Mucosa of descending colon (tissue), 3 donors: ENCODE measurements around the gene CAMK4. TPM values are rescaled to one million over a fixed set of nuclear protein-coding genes. Genes with fewer than 3 reads are reported as not detected.

Experiments
- ATAC-seq: fragments of 200-7000 bp; cut with Tn5 transposase; one replicate; pipeline ENCODE4 v1.9.1; 2020; ENCODE audit warnings: mild to moderate bottlenecking, moderate library complexity
- DNase-seq, 3 donors: peaks; one replicate each; pipeline ENCODE4 v3.0.0-alpha.2; 2020
- H3K36me3 ChIP-seq: fragments of 200-600 bp; one replicate; pipeline ENCODE4 v1.8.0; 2021; ENCODE audit warnings: low read depth, mild to moderate bottlenecking
- H3K4me1 ChIP-seq: fragments of 200-600 bp; one replicate; pipeline ENCODE4 v1.8.0; 2021; ENCODE audit warnings: low read depth, mild to moderate bottlenecking
- H3K4me3 ChIP-seq: fragments of 200-600 bp; one replicate; pipeline ENCODE4 v1.8.0; 2021; ENCODE audit warnings: mild to moderate bottlenecking
- H3K9me3 ChIP-seq: fragments of 200-600 bp; one replicate; pipeline ENCODE4 v1.8.0; 2021; ENCODE audit warnings: mild to moderate bottlenecking
- CTCF ChIP-seq: fragments of 200-600 bp; IDR thresholded peaks from one replicate; pipeline ENCODE4 v1.8.0; 2022; ENCODE audit warnings: antibody characterized with exemption, mild to moderate bottlenecking
- intact Hi-C, 2 donors: fragments of 100-400 bp; cut with DNase I in 1 of 2; cut with micrococcal nuclease in 1 of 2; formaldehyde crosslinking; loops; one replicate each; pipeline versions ENCODE4 v1.11.0 to v1.11.1; 2022; cut with DNase I, micrococcal nuclease
- total RNA-seq, 3 donors: library from RNA; stranded (reverse); fragmentation: NEBNext Ultra II Directional in 2 of 3; extraction: Animal tissue kit (Norgen Biotek cat#: 25700) in 2 of 3; gene quantifications; one replicate each; pipeline versions ENCODE4 v1.2.1 to v1.2.4, GENCODE V29; 2021 to 2023
- donor health status: DM: no; HTN: no; CAD: no; lungs with moderate emphysema.
- donor health status: DM: no; HTN: no; CAD: no.
- donor health status: DM: no; HTN: yes; CAD: no.

The CAMK4 gene
- total RNA-seq, 3 donors from 2014 or later = 2.0 to 5.5 (median 4.0) TPM

GRCh38 chr5:111463311-111463710 is 239.1 kb downstream of the CAMK4 start:
- no peak for TF ChIP-seq CTCF
- H3K4me1 ChIP-seq = no peaks in the 10 kb centered on the region
- intact Hi-C loops = no loop called here
- no peak overlapping the region for H3K4me3 ChIP-seq
- H3K36me3 ChIP-seq = no peaks in the 10 kb centered on the region
- DNase-seq (no peak), ATAC-seq (no peak)
- H3K9me3 ChIP-seq = no peaks in the 10 kb centered on the region

GRCh38 chr5:111469293-111469896 is 245.2 kb downstream of the CAMK4 start:
- Histone ChIP-seq H3K9me3 (no peaks in the 10 kb centered on the region), H3K4me3 (no peak overlapping the region), H3K4me1 (no peaks in the 10 kb centered on the region), H3K36me3 (no peaks in the 10 kb centered on the region)
- intact Hi-C loops = no loop called here
- DNase-seq (no peak), ATAC-seq (no peak)
- TF ChIP-seq CTCF = no peak

- Histone ChIP-seq H3K4me1 (no peaks in the 10 kb centered on the region), H3K4me3 (no peak overlapping the region), H3K9me3 (no peaks in the 10 kb centered on the region), H3K36me3 (no peaks in the 10 kb centered on the region)
- ATAC-seq (no peak), DNase-seq (no peak)
- intact Hi-C loops = no loop called here
- TF ChIP-seq CTCF = no peak
Observed at GRCh38 chr5:111469903-111470302, 245.7 kb downstream of the CAMK4 start.

- no peak for TF ChIP-seq CTCF
- DNase-seq (no peak), ATAC-seq (no peak)
- Histone ChIP-seq H3K36me3 (no peaks in the 10 kb centered on the region), H3K4me3 (no peak overlapping the region), H3K9me3 (no peaks in the 10 kb centered on the region), H3K4me1 (no peaks in the 10 kb centered on the region)
- intact Hi-C loops = no loop called here
Observed at GRCh38 chr5:111472096-111472495, 247.9 kb downstream of the CAMK4 start.

- peak in 1 of 3 donors; percentile 7 for DNase-seq
- H3K4me1 ChIP-seq = no peaks in the 10 kb centered on the region
- no peaks in the 10 kb centered on the region for H3K36me3 ChIP-seq
- intact Hi-C loops = no loop called here
- no peak for TF ChIP-seq CTCF
- no peak overlapping the region for H3K4me3 ChIP-seq
- no peaks in the 10 kb centered on the region for H3K9me3 ChIP-seq
- ATAC-seq = peak; percentile 46
Observed at GRCh38 chr5:111472579-111472978, 248.4 kb downstream of the CAMK4 start.

- intact Hi-C loops = no loop called here
- Histone ChIP-seq H3K4me3 (no peak overlapping the region), H3K9me3 (no peaks in the 10 kb centered on the region), H3K36me3 (no peaks in the 10 kb centered on the region), H3K4me1 (no peaks in the 10 kb centered on the region)
- no peak for TF ChIP-seq CTCF
- no peak for ATAC-seq
- no peak for DNase-seq
Observed at GRCh38 chr5:111478266-111478665, 254.1 kb downstream of the CAMK4 start.
